Hepatocyte (in vitro differentiated cells): Measurements from ENCODE around the gene ATP5PB. TPM values are rescaled to one million over a fixed set of nuclear protein-coding genes. Genes with fewer than 3 reads are reported as not detected.
A peak's percentile ranks its signal among the peaks of the same experiment; 100 is the strongest.

Experiments used
- DNase-seq: peaks from one replicate; pipeline ENCODE4 v3.0.0-alpha.2; 2016; ENCODE audit warnings: low spot score
- H2AFZ ChIP-seq: fragments of 200-600 bp; sonication (generic); 2 replicates; pipeline ENCODE4 v1.6.0; 2016; ENCODE audit warnings: antibody characterized with exemption, mild to moderate bottlenecking
- H3K27ac ChIP-seq: fragments of 200-600 bp; sonication (generic); 2 replicates; pipeline ENCODE4 v1.5.1; 2016; ENCODE audit warnings: mild to moderate bottlenecking
- H3K27me3 ChIP-seq: fragments of 200-600 bp; sonication (generic); 2 replicates; pipeline ENCODE4 v1.6.1; 2016
- H3K36me3 ChIP-seq: fragments of 200-600 bp; sonication (generic); replicated peaks from 2 replicates; pipeline ENCODE4 v1.5.1; 2016; ENCODE audit warnings: low read depth; ENCODE audit not compliant: insufficient read depth
- H3K4me1 ChIP-seq: fragments of 200-600 bp; sonication (generic); 2 replicates; pipeline ENCODE4 v1.5.1; 2016; ENCODE audit warnings: mild to moderate bottlenecking, moderate library complexity; ENCODE audit not compliant: insufficient read depth
- H3K4me2 ChIP-seq: fragments of 200-600 bp; sonication (generic); 2 replicates; pipeline ENCODE4 v1.6.0; 2016
- H3K4me3 ChIP-seq: fragments of 200-600 bp; sonication (generic); 2 replicates; pipeline ENCODE4 v1.5.1; 2016; ENCODE audit warnings: mild to moderate bottlenecking
- H3K79me2 ChIP-seq: fragments of 200-600 bp; sonication (generic); 2 replicates; pipeline ENCODE4 v1.6.0; 2017; ENCODE audit warnings: mild to moderate bottlenecking
- H3K9me2 ChIP-seq: fragments of 200-600 bp; sonication (generic); replicated peaks from 2 replicates; pipeline ENCODE4 v1.6.0; 2017; ENCODE audit warnings: mild to moderate bottlenecking; ENCODE audit not compliant: insufficient read depth
- H3K9me3 ChIP-seq: fragments of 200-600 bp; sonication (generic); 2 replicates; pipeline ENCODE4 v1.5.1; 2016; ENCODE audit warnings: low read depth, mild to moderate bottlenecking
- H4K20me1 ChIP-seq: fragments of 200-600 bp; sonication (generic); 2 replicates; pipeline ENCODE4 v1.6.0; 2016; ENCODE audit warnings: mild to moderate bottlenecking; ENCODE audit not compliant: insufficient read depth, poor library complexity, severe bottlenecking
- EZH2 ChIP-seq: fragments of 200-600 bp; sonication (generic); IDR thresholded peaks from 2 replicates; pipeline ENCODE4 v1.6.1; 2016; ENCODE audit warnings: antibody characterized with exemption, mild to moderate bottlenecking, borderline replicate concordance
- EZH2phosphoT487 ChIP-seq: fragments of 200-600 bp; sonication (generic); IDR thresholded peaks from one replicate; pipeline ENCODE4 v1.6.1; 2018; ENCODE audit warnings: antibody characterized with exemption, mild to moderate bottlenecking, low read depth, moderate library complexity; ENCODE audit not compliant: unreplicated experiment, severe bottlenecking
- WGBS: methylation state at CpG from one replicate; pipeline ENCODE4 v1.1.6; 2016; ENCODE audit warnings: low lambda C conversion rate; ENCODE audit errors: missing lambda C conversion rate; 5-methylcytosine and 5-hydroxymethylcytosine counted together
- polyA plus RNA-seq: library from polyadenylated mRNA; unstranded; fragments of >200 nt; fragmentation: Nextera tagmentation; extraction: Ambion mirVana; gene quantifications from 2 replicates; pipeline ENCODE4 v1.2.1, GENCODE V29; 2016
- total RNA-seq: library from RNA; depleted of rRNA; stranded (reverse); fragments of >200 nt; gene quantifications from 2 replicates; pipeline ENCODE4 v1.2.3, GENCODE V29; 2014
- TF ChIP-seq, protein P1 (sequence below): fragments of 200-600 bp; sonication (generic); IDR thresholded peaks from 2 replicates; pipeline ENCODE4 v1.5.1; 2016; ENCODE audit warnings: antibody characterized with exemption, mild to moderate bottlenecking; ENCODE audit not compliant: poor library complexity

ATP5PB gene
- total and polyA plus RNA-seq, 2 experiments from 2014 or later: 309 to 320 TPM

GRCh38 chr1:111446967-111447892 is 2.0 kb upstream of the ATP5PB start:
- DNase-seq: no peak
- no peaks in the 10 kb centered on the region for H3K36me3 ChIP-seq
- peak overlapping the region; percentile 85 for H3K4me2 ChIP-seq
- no peaks in the 10 kb centered on the region for H3K9me2 ChIP-seq
- no peaks in the 10 kb centered on the region for H3K9me3 ChIP-seq
- TF ChIP-seq, protein P1, sequence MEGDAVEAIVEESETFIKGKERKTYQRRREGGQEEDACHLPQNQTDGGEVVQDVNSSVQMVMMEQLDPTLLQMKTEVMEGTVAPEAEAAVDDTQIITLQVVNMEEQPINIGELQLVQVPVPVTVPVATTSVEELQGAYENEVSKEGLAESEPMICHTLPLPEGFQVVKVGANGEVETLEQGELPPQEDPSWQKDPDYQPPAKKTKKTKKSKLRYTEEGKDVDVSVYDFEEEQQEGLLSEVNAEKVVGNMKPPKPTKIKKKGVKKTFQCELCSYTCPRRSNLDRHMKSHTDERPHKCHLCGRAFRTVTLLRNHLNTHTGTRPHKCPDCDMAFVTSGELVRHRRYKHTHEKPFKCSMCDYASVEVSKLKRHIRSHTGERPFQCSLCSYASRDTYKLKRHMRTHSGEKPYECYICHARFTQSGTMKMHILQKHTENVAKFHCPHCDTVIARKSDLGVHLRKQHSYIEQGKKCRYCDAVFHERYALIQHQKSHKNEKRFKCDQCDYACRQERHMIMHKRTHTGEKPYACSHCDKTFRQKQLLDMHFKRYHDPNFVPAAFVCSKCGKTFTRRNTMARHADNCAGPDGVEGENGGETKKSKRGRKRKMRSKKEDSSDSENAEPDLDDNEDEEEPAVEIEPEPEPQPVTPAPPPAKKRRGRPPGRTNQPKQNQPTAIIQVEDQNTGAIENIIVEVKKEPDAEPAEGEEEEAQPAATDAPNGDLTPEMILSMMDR: no peak
- TF ChIP-seq EZH2 (no peak), EZH2phosphoT487 (no peak)
- 54% methylated on average over 4 of the region's 4 CpGs for WGBS
- H2AFZ ChIP-seq: no peak overlapping the region
- peak overlapping the region; percentile 40 for H3K4me3 ChIP-seq
- peak overlapping the region; percentile 82 for H3K27ac ChIP-seq
- peaks cover 57% of the 10 kb centered on the region for H3K79me2 ChIP-seq
- peaks cover 10% of the 10 kb centered on the region for H3K4me1 ChIP-seq
- no peaks in the 10 kb centered on the region for H4K20me1 ChIP-seq
- no peaks in the 10 kb centered on the region for H3K27me3 ChIP-seq

DNA sequence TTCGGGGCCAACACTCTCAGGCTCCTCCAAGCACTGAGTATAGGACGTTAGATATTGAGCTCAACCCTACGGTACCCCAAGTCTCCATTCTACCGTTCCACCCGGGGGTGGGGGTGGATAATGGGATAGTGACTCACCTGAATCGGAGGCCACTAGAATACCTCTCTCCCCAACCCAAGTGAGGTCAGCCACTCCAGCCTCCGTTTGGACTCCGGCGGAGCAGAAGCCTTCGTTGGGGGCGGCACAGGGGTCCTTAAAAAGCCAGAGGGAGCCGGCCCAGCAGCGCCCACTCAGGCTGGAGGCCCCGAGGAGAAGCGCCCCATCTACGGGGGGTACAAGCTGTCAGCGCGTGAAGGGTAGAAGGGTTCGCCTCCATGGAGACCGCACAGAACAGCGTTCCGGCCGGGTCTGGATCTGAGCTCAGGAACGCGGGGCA is 764 bp upstream of the ATP5PB start:
- Histone ChIP-seq H3K36me3 (no peaks in the 10 kb centered on the region), H2AFZ (peak overlapping the region; percentile 31), H3K4me1 (peaks cover 10% of the 10 kb centered on the region), H3K9me2 (no peaks in the 10 kb centered on the region), H4K20me1 (no peaks in the 10 kb centered on the region), H3K9me3 (no peaks in the 10 kb centered on the region), H3K27me3 (no peaks in the 10 kb centered on the region), H3K27ac (peak overlapping the region; percentile 82), H3K79me2 (peaks cover 67% of the 10 kb centered on the region), H3K4me2 (peak overlapping the region; percentile 85), H3K4me3 (peak overlapping the region; percentile 40)
- under 1% methylated on average over 25 of the region's 25 CpGs for WGBS
- TF ChIP-seq, protein P1: no peak
- no peak for TF ChIP-seq EZH2
- TF ChIP-seq EZH2phosphoT487: no peak
- peak; percentile 37 for DNase-seq

DNA sequence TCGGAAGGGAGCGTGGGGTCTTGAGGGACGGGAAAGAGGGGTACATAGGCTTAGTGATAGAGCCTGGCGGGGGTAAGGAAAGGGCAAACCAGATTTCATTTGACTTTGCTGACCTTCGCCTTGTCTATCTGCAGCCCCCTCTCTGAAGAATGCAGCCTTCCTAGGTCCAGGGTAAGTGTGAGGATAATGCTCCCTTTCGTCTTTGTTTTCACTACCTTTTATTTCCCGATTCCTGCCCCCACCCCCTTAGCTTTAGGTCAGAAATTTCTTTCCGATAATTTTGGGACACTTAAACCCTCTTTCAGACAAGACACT is 396 bp downstream of the ATP5PB start:
- peak overlapping the region; percentile 81 for H3K4me2 ChIP-seq
- H4K20me1 ChIP-seq: no peaks in the 10 kb centered on the region
- H3K9me2 ChIP-seq: no peaks in the 10 kb centered on the region
- no peaks in the 10 kb centered on the region for H3K36me3 ChIP-seq
- H3K79me2 ChIP-seq: peaks cover 73% of the 10 kb centered on the region
- no peaks in the 10 kb centered on the region for H3K27me3 ChIP-seq
- TF ChIP-seq, protein P1: no peak
- TF ChIP-seq EZH2phosphoT487: no peak
- H3K4me3 ChIP-seq: peak overlapping the region; percentile 45
- H3K27ac ChIP-seq: peak overlapping the region; percentile 85
- WGBS: 3% methylated on average over 8 of the region's 8 CpGs
- peaks cover 10% of the 10 kb centered on the region for H3K4me1 ChIP-seq
- no peak for DNase-seq
- no peaks in the 10 kb centered on the region for H3K9me3 ChIP-seq
- H2AFZ ChIP-seq: peak overlapping the region; percentile 54
